B cell (primary cell): Measurements from ENCODE around the gene IGSF22. TPM values are rescaled to one million over a fixed set of nuclear protein-coding genes. Genes with fewer than 3 reads are reported as not detected.
"Not testable (repeated sequence)": the region's sequence is repeated elsewhere in the genome, so short reads cannot be mapped to it uniquely, and the experiment has no call there.

Experiments used
- ATAC-seq: fragments of 200-7000 bp; cut with Tn5 transposase; one replicate; pipeline ENCODE4 v1.10.0; 2021; ENCODE audit warnings: low read depth, mild to moderate bottlenecking, moderate number of reproducible peaks, moderate library complexity
- CTCF ChIA-PET: fragments of 350-600 bp; sonication (Branson Sonifier 250); formaldehyde crosslinking; loops from one replicate; lab custom pipeline; 2021; ENCODE audit warnings: antibody characterized with exemption, inconsistent platforms; lab: Charles Lee
- POLR2A ChIA-PET: fragments of 350-600 bp; sonication (Branson Sonifier 250); formaldehyde crosslinking; loops from one replicate; lab custom pipeline; 2021; ENCODE audit warnings: antibody characterized with exemption; lab: Charles Lee
- DNase-seq: peaks from one replicate; pipeline ENCODE4 v3.0.0; 2013
- H2AFZ ChIP-seq: 2 replicates; pipeline ENCODE4 v1.6.1; 2012; ENCODE audit warnings: mild to moderate bottlenecking, low read depth, low read length; ENCODE audit not compliant: insufficient read depth, poor library complexity, severe bottlenecking
- H3K27ac ChIP-seq, 2 donors: 1 replicate in 1 of 2; 2 replicates in 1 of 2; pipeline ENCODE4 v1.5.1; 2012 to 2013; ENCODE audit warnings: low read length in 2 of 2, mild to moderate bottlenecking in 2 of 2, moderate library complexity in 1 of 2
- H3K27me3 ChIP-seq, 4 experiments: fragments of 200-600 bp in 1 of 4; sonication (generic) in 1 of 4; replicated peaks in 1 of 4; 1 replicate in 2 of 4; 2 replicates in 2 of 4; pipeline versions ENCODE4 v1.6.1 to v1.7.0; 2013 to 2016; ENCODE audit warnings: low read length in 3 of 4, mild to moderate bottlenecking in 2 of 4, mixed read lengths in 1 of 4, moderate library complexity in 1 of 4; ENCODE audit not compliant: insufficient read depth in 4 of 4, control insufficient read depth in 3 of 4; ENCODE audit errors: control extremely low read depth in 1 of 4
- H3K36me3 ChIP-seq, 2 experiments: replicated peaks in 1 of 2; 1 replicate in 1 of 2; 2 replicates in 1 of 2; pipeline versions ENCODE4 v1.6.1 to v1.7.1; 2013; ENCODE audit warnings: low read length in 1 of 2; ENCODE audit not compliant: insufficient read depth in 2 of 2, control insufficient read depth in 1 of 2; ENCODE audit errors: control extremely low read depth in 1 of 2, extremely low read depth in 1 of 2
- H3K4me1 ChIP-seq, 2 donors: fragments of 200-600 bp in 1 of 2; sonication (generic) in 1 of 2; 1 replicate in 1 of 2; 2 replicates in 1 of 2; pipeline versions ENCODE4 v1.5.1 to v1.6.1; 2013 to 2017; ENCODE audit warnings: low read length in 2 of 2; ENCODE audit not compliant: control insufficient read depth in 2 of 2, insufficient read depth in 2 of 2
- H3K4me2 ChIP-seq: replicated peaks from 2 replicates; pipeline ENCODE3; 2012; ENCODE audit warnings: mild to moderate bottlenecking, low read depth, low read length; ENCODE audit not compliant: poor library complexity, severe bottlenecking
- H3K4me3 ChIP-seq, 5 experiments: fragments of 200-600 bp in 1 of 5; sonication (generic) in 1 of 5; 1 replicate in 3 of 5; 2 replicates in 2 of 5; pipeline versions ENCODE4 v1.5.1 to v1.7.0; 2011 to 2016; ENCODE audit warnings: low read length in 4 of 5, mild to moderate bottlenecking in 4 of 5, low read depth in 2 of 5, control low read depth in 1 of 5, moderate library complexity in 1 of 5; ENCODE audit not compliant: insufficient read depth in 1 of 5; ENCODE audit errors: control extremely low read depth in 1 of 5, extremely low read depth in 1 of 5
- H3K79me2 ChIP-seq: fragments of 200-600 bp; sonication (generic); one replicate; pipeline ENCODE4 v1.6.0; 2016; ENCODE audit warnings: low read length; ENCODE audit not compliant: control insufficient read depth, insufficient read depth
- H3K9ac ChIP-seq: fragments of 200-600 bp; sonication (generic); 2 replicates; pipeline ENCODE4 v1.6.1; 2017; ENCODE audit warnings: mild to moderate bottlenecking, low read length, moderate library complexity
- H3K9me3 ChIP-seq, 3 donors: one replicate each; pipeline versions ENCODE4 v1.6.1 to v1.7.1; 2013; ENCODE audit warnings: low read length in 2 of 3; ENCODE audit not compliant: control insufficient read depth in 2 of 3, insufficient read depth in 1 of 3; ENCODE audit errors: control extremely low read depth in 1 of 3
- H4K20me1 ChIP-seq: 2 replicates; pipeline ENCODE4 v1.6.0; 2012; ENCODE audit warnings: mild to moderate bottlenecking, low read length; ENCODE audit not compliant: insufficient read depth, control insufficient read depth, poor library complexity, severe bottlenecking
- H3K27ac Mint-ChIP-seq: one replicate; pipeline ENCODE4 v1.8.0; 2021; ENCODE audit warnings: mixed read lengths
- H3K27me3 Mint-ChIP-seq: one replicate; pipeline ENCODE4 v1.8.0; 2021; ENCODE audit warnings: mixed read lengths
- H3K4me1 Mint-ChIP-seq: one replicate; pipeline ENCODE4 v1.8.0; 2021; ENCODE audit warnings: mixed read lengths
- H3K4me3 Mint-ChIP-seq: one replicate; pipeline ENCODE4 v1.8.0; 2021; ENCODE audit warnings: mixed read lengths
- H3K9me3 Mint-ChIP-seq: one replicate; pipeline ENCODE4 v1.8.0; 2022; ENCODE audit warnings: mixed read lengths; ENCODE audit not compliant: insufficient read depth
- CTCF ChIP-seq: fragments of 200-600 bp; IDR thresholded peaks from one replicate; pipeline ENCODE4 v1.8.0; 2022; ENCODE audit warnings: antibody characterized with exemption, mild to moderate bottlenecking
- EZH2 ChIP-seq: IDR thresholded peaks from 2 replicates; pipeline ENCODE4 v1.6.1; 2012; ENCODE audit warnings: borderline replicate concordance, low read depth, mild to moderate bottlenecking, moderate library complexity, low read length; ENCODE audit not compliant: insufficient read depth, poor library complexity, severe bottlenecking
- WGBS: methylation state at CpG from one replicate; pipeline ENCODE4 v1.1.5; 2013; ENCODE audit warnings: missing lambda C conversion rate; ENCODE audit not compliant: insufficient coverage; 5-methylcytosine and 5-hydroxymethylcytosine counted together
- intact Hi-C: fragments of 100-400 bp; cut with micrococcal nuclease; formaldehyde crosslinking; loops from one replicate; pipeline ENCODE4 v1.10.0; 2022
- polyA plus RNA-seq: library from polyadenylated mRNA; depleted of rRNA; stranded (reverse); fragments of >200 nt; gene quantifications from 2 replicates; pipeline ENCODE4 v1.2.3, GENCODE V29; 2012
- total RNA-seq, 2 donors: library from RNA; stranded (reverse); fragments of 120-200 nt in 1 of 2; gene quantifications; 1 replicate in 1 of 2; 2 replicates in 1 of 2; pipeline versions ENCODE4 v1.2.3 to v1.2.4, GENCODE V29; 2013 to 2022

IGSF22 gene
- total and polyA plus RNA-seq, 2 donors (not counting 1 experiment from before 2014, with no cell fraction given), result 0.91 to 2.6 TPM

- Histone ChIP-seq H3K4me1 (no peaks in the 10 kb centered on the region), H3K79me2 (no peaks in the 10 kb centered on the region), H4K20me1 (no peaks in the 10 kb centered on the region), H3K4me3 (no peak overlapping the region), H3K4me2 (no peak overlapping the region), H3K36me3 (no peaks in the 10 kb centered on the region), H3K9me3 (no peaks in the 10 kb centered on the region), H3K9ac (no peak overlapping the region), H2AFZ (no peak overlapping the region), H3K27me3 (peaks cover 0 to 4% (median 0%) of the 10 kb centered on the region in 4 experiments), H3K27ac (no peak overlapping the region)
- no peaks in the 10 kb centered on the region for H3K9me3 Mint-ChIP-seq
- H3K27ac Mint-ChIP-seq, result no peak overlapping the region
- 67% methylated on average over 1 of the region's 1 CpG for WGBS
- ChIA-PET CTCF (no interaction called here), POLR2A (no interaction called here)
- intact Hi-C loops, result no loop called here
- no peak overlapping the region for H3K4me3 Mint-ChIP-seq
- H3K4me1 Mint-ChIP-seq, result no peaks in the 10 kb centered on the region
- DNase-seq (no peak), ATAC-seq (no peak)
- peaks cover 22% of the 10 kb centered on the region for H3K27me3 Mint-ChIP-seq
- no peak for TF ChIP-seq EZH2
- TF ChIP-seq CTCF, result no peak
Measured at GRCh38 chr11:18684267-18684666, 41.7 kb downstream of the IGSF22 start.

- H3K4me1 Mint-ChIP-seq, result no peaks in the 10 kb centered on the region
- Histone ChIP-seq H3K27me3 (peaks cover 0 to 5% (median 2%) of the 10 kb centered on the region in 4 experiments), H3K9ac (no peak overlapping the region), H3K9me3 (no peaks in the 10 kb centered on the region), H2AFZ (no peak overlapping the region), H3K4me1 (no peaks in the 10 kb centered on the region), H3K36me3 (no peaks in the 10 kb centered on the region), H3K27ac (no peak overlapping the region), H3K4me2 (no peak overlapping the region), H4K20me1 (no peaks in the 10 kb centered on the region), H3K79me2 (no peaks in the 10 kb centered on the region), H3K4me3 (no peak overlapping the region)
- no peaks in the 10 kb centered on the region for H3K9me3 Mint-ChIP-seq
- CTCF ChIA-PET, result no interaction called here
- no peak overlapping the region for H3K27ac Mint-ChIP-seq
- no peak for TF ChIP-seq EZH2
- TF ChIP-seq CTCF, result no peak
- H3K27me3 Mint-ChIP-seq, result peaks cover 21% of the 10 kb centered on the region
- WGBS, result no CpG with 5 or more reads among the region's 3 CpGs
- intact Hi-C loops, result no loop called here
- ATAC-seq (no peak), DNase-seq (no peak)
- POLR2A ChIA-PET, result no interaction called here
- H3K4me3 Mint-ChIP-seq, result no peak overlapping the region
Measured at GRCh38 chr11:18682466-18682865, 43.5 kb downstream of the IGSF22 start.

- CTCF ChIA-PET, H3K9me3 ChIP-seq, H3K4me3 Mint-ChIP-seq, H3K27me3 ChIP-seq, H3K4me1 Mint-ChIP-seq, POLR2A ChIA-PET, H2AFZ ChIP-seq, intact Hi-C loops, DNase-seq, H3K9me3 Mint-ChIP-seq, ATAC-seq, H3K4me1 ChIP-seq, H3K4me2 ChIP-seq, H3K36me3 ChIP-seq, H3K4me3 ChIP-seq, H3K79me2 ChIP-seq, H4K20me1 ChIP-seq, H3K27ac ChIP-seq, H3K27ac Mint-ChIP-seq, H3K9ac ChIP-seq: not testable (repeated sequence)
- WGBS, result no CpG with 5 or more reads among the region's 1 CpG
- H3K27me3 Mint-ChIP-seq, result peaks cover 21% of the 10 kb centered on the region
Measured at GRCh38 chr11:18681949-18682348, 44.0 kb downstream of the IGSF22 start.
